Pulmonary artery endothelial cell (primary cell): ENCODE results near the gene RIN2. TPM values are rescaled to one million over a fixed set of nuclear protein-coding genes. Genes with fewer than 3 reads are reported as not detected.

ENCODE experiments used
- DNase-seq: peaks from one replicate; pipeline ENCODE4 v3.0.0-alpha.2; 2011; ENCODE audit warnings: low read depth, low spot score
- total RNA-seq: library from RNA; depleted of rRNA; stranded (reverse); fragments of >200 nt; gene quantifications from 2 replicates; pipeline ENCODE4 v1.2.3, GENCODE V29; 2014

Gene RIN2
- 79.8 and 104 TPM in 2 replicates for total RNA-seq

GRCh38 chr20:19758133-19758500 is at the start of gene RIN2:
Gene RIN2, plus strand, starts transcription at chr20:19758258. Its CDS starts 131,344 bp downstream, at chr20:19889602.
- no peak for DNase-seq

- DNase-seq: no peak
These were observed 48.3 kb upstream of the RIN2 start for GRCh38 chr20:19709635-19710335.

- no peak for DNase-seq
These were observed 47.5 kb upstream of the RIN2 start for GRCh38 chr20:19710336-19711120.

GRCh38 chr20:19711126-19711525 is 46.9 kb upstream of the RIN2 start:
- DNase-seq: no peak

GRCh38 chr20:19712721-19713260 is 45.3 kb upstream of the RIN2 start:
- no peak for DNase-seq

GRCh38 chr20:19713822-19714578 is 44.1 kb upstream of the RIN2 start:
- DNase-seq: no peak

- no peak for DNase-seq
These were observed 43.5 kb upstream of the RIN2 start for GRCh38 chr20:19714579-19714840.

GRCh38 chr20:19715986-19716385 is 42.1 kb upstream of the RIN2 start:
- no peak for DNase-seq

GRCh38 chr20:19718880-19719279 is 39.2 kb upstream of the RIN2 start:
- DNase-seq: no peak

- no peak for DNase-seq
These were observed 37.1 kb upstream of the RIN2 start for GRCh38 chr20:19720991-19721390.

GRCh38 chr20:19723051-19723450 is 35.0 kb upstream of the RIN2 start:
- DNase-seq: no peak

- DNase-seq: no peak
These were observed 34.1 kb upstream of the RIN2 start for GRCh38 chr20:19723813-19724430.

GRCh38 chr20:19725373-19725772 is 32.7 kb upstream of the RIN2 start:
- DNase-seq: no peak

GRCh38 chr20:19725814-19726525 is 32.1 kb upstream of the RIN2 start:
- DNase-seq: no peak

- DNase-seq: no peak
These were observed 30.7 kb upstream of the RIN2 start for GRCh38 chr20:19727251-19727847.

GRCh38 chr20:19729672-19730071 is 28.4 kb upstream of the RIN2 start:
- no peak for DNase-seq

GRCh38 chr20:19730706-19731105 is 27.4 kb upstream of the RIN2 start:
- DNase-seq: no peak

- no peak for DNase-seq
These were observed 23.2 kb upstream of the RIN2 start for GRCh38 chr20:19734811-19735210.

- peak; percentile 77 for DNase-seq
These were observed 22.6 kb upstream of the RIN2 start for GRCh38 chr20:19735446-19735845.

- no peak for DNase-seq
These were observed 21.0 kb upstream of the RIN2 start for GRCh38 chr20:19737025-19737424.

GRCh38 chr20:19738951-19739350 is 19.1 kb upstream of the RIN2 start:
- no peak for DNase-seq
